Measurements from ENCODE around the gene MTCL1.

- no peak for TF ChIP-seq EZH2 (IDR thresholded peaks at IDR 0.05; ENCODE audit: borderline replicate concordance, low read depth, low read length, severe bottlenecking)
- no peak for TF ChIP-seq CTCF (IDR thresholded peaks at IDR 0.05; ENCODE audit: borderline replicate concordance, extremely low read depth, low read length, poor library complexity, severe bottlenecking)
Observed at GRCh38 chr18:8808001-8808400, 102.6 kb downstream of the MTCL1 start.
